ENCODE data around the gene L2HGDH.
"Not testable (repeated sequence)": the region's sequence is repeated elsewhere in the genome, so short reads cannot be mapped to it uniquely, and the experiment has no call there.

The L2HGDH gene

GRCh38 chr14:50311972-50312733 is at the start of gene L2HGDH, which contains the start of gene DMAC2L:
Gene L2HGDH (minus strand): TSS chr14:50312229. CDS start chr14:50312150, 79 bp downstream.
Gene DMAC2L (plus strand): TSS chr14:50312324. CDS start chr14:50321488, 9,164 bp downstream.
- FAIRE-seq = no peak

GRCh38 chr14:50360851-50361250 is 48.8 kb upstream of the L2HGDH start:
- FAIRE-seq = no peak

GRCh38 chr14:50360093-50360492 is 48.1 kb upstream of the L2HGDH start:
- FAIRE-seq = no peak

GRCh38 chr14:50359631-50360030 is 47.6 kb upstream of the L2HGDH start:
- no peak for FAIRE-seq

GRCh38 chr14:50357753-50358395 is 45.8 kb upstream of the L2HGDH start:
- FAIRE-seq = no peak

- no peak for FAIRE-seq
These were observed 45.1 kb upstream of the L2HGDH start for GRCh38 chr14:50357124-50357523.

GRCh38 chr14:50356283-50356682 is 44.3 kb upstream of the L2HGDH start:
- FAIRE-seq = not testable (repeated sequence)

GRCh38 chr14:50355692-50356091 is 43.7 kb upstream of the L2HGDH start:
- FAIRE-seq = no peak

- FAIRE-seq = no peak
These were observed 42.5 kb upstream of the L2HGDH start for GRCh38 chr14:50354527-50354926.

GRCh38 chr14:50353126-50353525 is 41.1 kb upstream of the L2HGDH start:
- no peak for FAIRE-seq

GRCh38 chr14:50352584-50352983 is 40.6 kb upstream of the L2HGDH start:
- FAIRE-seq = no peak

- no peak for FAIRE-seq
These were observed 38.9 kb upstream of the L2HGDH start for GRCh38 chr14:50350975-50351374.

GRCh38 chr14:50348933-50349332 is 36.9 kb upstream of the L2HGDH start:
- no peak for FAIRE-seq

- FAIRE-seq = no peak
These were observed 35.5 kb upstream of the L2HGDH start for GRCh38 chr14:50347521-50347920.

- no peak for FAIRE-seq
These were observed 33.9 kb upstream of the L2HGDH start for GRCh38 chr14:50345846-50346422.

- FAIRE-seq = no peak
These were observed 33.0 kb upstream of the L2HGDH start for GRCh38 chr14:50344876-50345563.

- FAIRE-seq = no peak
These were observed 32.2 kb upstream of the L2HGDH start for GRCh38 chr14:50344116-50344775.

GRCh38 chr14:50343434-50343833 is 31.4 kb upstream of the L2HGDH start:
- FAIRE-seq = no peak

GRCh38 chr14:50342221-50343078 is 30.4 kb upstream of the L2HGDH start:
- no peak for FAIRE-seq

- no peak for FAIRE-seq
These were observed 28.9 kb upstream of the L2HGDH start for GRCh38 chr14:50340963-50341362.

GRCh38 chr14:50340045-50340444 is 28.0 kb upstream of the L2HGDH start:
- no peak for FAIRE-seq

Measured in A204.1 (cell line).